Tibial nerve (tissue), 4 donors: ENCODE results near the gene HPGDS. TPM values are rescaled to one million over a fixed set of nuclear protein-coding genes. Genes with fewer than 3 reads are reported as not detected.

Experiments
- DNase-seq, 2 donors: peaks; one replicate each; pipeline ENCODE4 v3.0.0-alpha.2; 2019; ENCODE audit warnings: low spot score in 2 of 2
- H3K27ac ChIP-seq, 4 donors: fragments of 200-600 bp; sonication (generic) in 3 of 4; one replicate each; pipeline ENCODE4 v1.5.1; 2017 to 2019; ENCODE audit warnings: mild to moderate bottlenecking in 1 of 4
- H3K27me3 ChIP-seq, 2 donors: fragments of 200-600 bp; sonication (generic) in 1 of 2; one replicate each; pipeline versions ENCODE4 v1.5.1 to v1.6.0; 2017 to 2019
- H3K36me3 ChIP-seq, 3 donors: fragments of 200-600 bp; sonication (generic); one replicate each; pipeline ENCODE4 v1.5.1; 2018 to 2019
- H3K4me1 ChIP-seq, 4 donors: fragments of 200-600 bp; sonication (generic) in 3 of 4; one replicate each; pipeline ENCODE4 v1.5.1; 2017 to 2019
- H3K4me3 ChIP-seq, 4 donors: fragments of 200-600 bp; sonication (generic) in 3 of 4; one replicate each; pipeline ENCODE4 v1.5.1; 2017 to 2019; ENCODE audit warnings: mild to moderate bottlenecking in 1 of 4, moderate library complexity in 1 of 4
- H3K9me3 ChIP-seq, 4 donors: fragments of 200-600 bp; sonication (generic) in 3 of 4; one replicate each; pipeline ENCODE4 v1.5.1; 2017 to 2019
- CTCF ChIP-seq, 5 experiments: fragments of 200-600 bp in 3 of 5; fragments of 450-650 bp in 2 of 5; sonication (generic) in 3 of 5; IDR thresholded peaks; one replicate each; pipeline ENCODE4 v1.5.1; 2016 to 2019; ENCODE audit warnings: antibody characterized with exemption in 5 of 5, mild to moderate bottlenecking in 3 of 5, moderate library complexity in 2 of 5
- EP300 ChIP-seq, 2 donors: sonication (generic); formaldehyde crosslinking; IDR thresholded peaks; one replicate each; pipeline ENCODE4 v1.6.1; 2017; ENCODE audit warnings: antibody characterized with exemption in 2 of 2, mild to moderate bottlenecking in 1 of 2
- POLR2A ChIP-seq, 2 donors: fragments of 450-650 bp; IDR thresholded peaks; one replicate each; pipeline ENCODE4 v1.6.1; 2017; ENCODE audit warnings: antibody characterized with exemption in 2 of 2, mild to moderate bottlenecking in 2 of 2, moderate library complexity in 2 of 2
- WGBS, 2 donors: methylation state at CpG; one replicate each; pipeline ENCODE4 v1.1.5; 2018; 5-methylcytosine and 5-hydroxymethylcytosine counted together
- total RNA-seq, 4 donors: library from RNA; depleted of rRNA; stranded (reverse); fragments of >200 nt; gene quantifications; one replicate each; pipeline ENCODE4 v1.1.0, GENCODE V29; 2016

The HPGDS gene
- total RNA-seq, 4 donors from 2014 or later: 1.1 to 3.6 (median 1.8) TPM; not detected in 1

GRCh38 chr4:94358101-94358500 is 15.5 kb upstream of the HPGDS start:
- Histone ChIP-seq H3K9me3 (no peaks in the 10 kb centered on the region), H3K36me3 (no peaks in the 10 kb centered on the region), H3K4me1 (no peaks in the 10 kb centered on the region), H3K27me3 (no peaks in the 10 kb centered on the region), H3K4me3 (no peak overlapping the region), H3K27ac (no peak overlapping the region)
- DNase-seq: no peak
- TF ChIP-seq CTCF (IDR thresholded peaks at IDR 0.05) (no peak), EP300 (IDR thresholded peaks at IDR 0.05) (no peak), POLR2A (IDR thresholded peaks at IDR 0.05) (no peak)

DNA sequence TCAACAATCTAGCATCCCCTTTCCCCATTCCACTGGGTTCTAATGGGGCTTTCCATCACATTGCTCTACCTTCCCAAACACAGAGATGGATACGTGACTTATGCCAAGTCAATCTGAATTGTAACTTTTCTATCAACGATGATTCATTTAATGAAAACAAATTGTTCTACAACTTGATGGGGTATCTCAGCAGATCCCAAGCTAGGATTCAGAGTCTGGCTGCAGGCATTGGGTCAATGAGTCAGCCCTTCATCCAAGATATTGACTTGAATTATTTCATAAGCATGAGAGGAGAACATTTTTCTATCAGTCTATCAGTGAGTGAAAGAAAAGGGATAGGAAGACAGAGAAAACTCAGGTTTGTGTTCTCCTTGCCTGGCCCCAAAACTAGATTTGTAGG is 15.0 kb upstream of the HPGDS start:
- WGBS, 2 donors: 96% methylated on average over 2 of the region's 2 CpGs
- no peak for DNase-seq
- TF ChIP-seq CTCF (IDR thresholded peaks at IDR 0.05): no peak
- TF ChIP-seq EP300 (IDR thresholded peaks at IDR 0.05): no peak
- no peak for TF ChIP-seq POLR2A (IDR thresholded peaks at IDR 0.05)
- Histone ChIP-seq H3K36me3 (no peaks in the 10 kb centered on the region), H3K9me3 (no peaks in the 10 kb centered on the region), H3K27ac (no peak overlapping the region), H3K27me3 (no peaks in the 10 kb centered on the region), H3K4me1 (no peaks in the 10 kb centered on the region), H3K4me3 (no peak overlapping the region)

DNA sequence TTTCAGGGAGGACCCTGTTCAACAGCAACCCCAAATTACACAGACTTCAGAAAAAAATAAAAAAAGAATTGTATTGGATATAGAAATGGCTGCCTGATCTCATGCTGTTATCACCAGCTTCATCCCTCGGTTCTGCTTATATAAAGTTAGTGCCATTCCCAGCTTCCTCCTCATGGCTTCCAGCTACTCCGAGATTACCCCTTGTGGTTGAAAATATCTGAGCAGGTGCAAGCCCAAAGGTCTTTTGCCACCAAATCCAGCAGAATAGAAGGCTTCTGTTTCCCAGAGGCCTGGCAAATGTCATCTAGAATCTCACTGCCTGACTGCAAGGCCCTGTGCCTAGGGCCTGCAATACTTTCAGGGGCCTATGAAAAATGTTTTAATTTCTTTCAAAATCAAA is 13.8 kb upstream of the HPGDS start:
- Histone ChIP-seq H3K27me3 (no peaks in the 10 kb centered on the region), H3K4me3 (no peak overlapping the region), H3K4me1 (no peaks in the 10 kb centered on the region), H3K27ac (no peak overlapping the region), H3K9me3 (no peaks in the 10 kb centered on the region), H3K36me3 (no peaks in the 10 kb centered on the region)
- TF ChIP-seq CTCF (IDR thresholded peaks at IDR 0.05): no peak
- no peak for TF ChIP-seq POLR2A (IDR thresholded peaks at IDR 0.05)
- no peak for TF ChIP-seq EP300 (IDR thresholded peaks at IDR 0.05)
- no peak for DNase-seq
- WGBS, 2 donors: 88 to 89% methylated on average over 2 of the region's 2 CpGs

GRCh38 chr4:94354474-94354896 is 11.8 kb upstream of the HPGDS start:
- no peak overlapping the region for H3K4me3 ChIP-seq
- TF ChIP-seq EP300 (IDR thresholded peaks at IDR 0.05) (no peak), POLR2A (IDR thresholded peaks at IDR 0.05) (no peak), CTCF (IDR thresholded peaks at IDR 0.05) (no peak)
- H3K4me1 ChIP-seq: no peaks in the 10 kb centered on the region
- H3K27me3 ChIP-seq: no peaks in the 10 kb centered on the region
- no peak for DNase-seq
- H3K9me3 ChIP-seq: no peaks in the 10 kb centered on the region
- WGBS, 2 donors: 69 to 84% methylated on average over 6 of the region's 6 CpGs
- no peaks in the 10 kb centered on the region for H3K36me3 ChIP-seq
- no peak overlapping the region for H3K27ac ChIP-seq

- no peak overlapping the region for H3K4me3 ChIP-seq
- TF ChIP-seq POLR2A (IDR thresholded peaks at IDR 0.05) (no peak), EP300 (IDR thresholded peaks at IDR 0.05) (no peak), CTCF (IDR thresholded peaks at IDR 0.05) (no peak)
- peak in 1 of 2 donors; percentile 17 for DNase-seq
- H3K27me3 ChIP-seq: no peaks in the 10 kb centered on the region
- H3K4me1 ChIP-seq: no peaks in the 10 kb centered on the region
- no peaks in the 10 kb centered on the region for H3K9me3 ChIP-seq
- H3K27ac ChIP-seq: no peak overlapping the region
- 78 to 88% methylated on average over 2 of the region's 2 CpGs for WGBS, 2 donors
- no peaks in the 10 kb centered on the region for H3K36me3 ChIP-seq
Observed at GRCh38 chr4:94352996-94353395, 10.4 kb upstream of the HPGDS start.
